Muscle of leg (tissue), 11 donors: ENCODE measurements around the gene CHMP2A. TPM values are rescaled to one million over a fixed set of nuclear protein-coding genes. Genes with fewer than 3 reads are reported as not detected.

Experiments used
- DNase-seq: peaks from one replicate; pipeline ENCODE4 v3.0.0; 2013
- H3K27ac ChIP-seq: one replicate; pipeline ENCODE4 v1.5.1; 2013; ENCODE audit warnings: mild to moderate bottlenecking, low read length, control low read depth
- H3K27me3 ChIP-seq: one replicate; pipeline ENCODE4 v1.6.1; 2013; ENCODE audit warnings: low read length; ENCODE audit not compliant: control insufficient read depth, insufficient read depth
- H3K36me3 ChIP-seq: one replicate; pipeline ENCODE4 v1.6.1; 2013; ENCODE audit warnings: low read length; ENCODE audit not compliant: control insufficient read depth, insufficient read depth
- H3K4me1 ChIP-seq: one replicate; pipeline ENCODE4 v1.6.1; 2013; ENCODE audit warnings: low read length; ENCODE audit not compliant: control insufficient read depth, insufficient read depth
- H3K4me3 ChIP-seq: one replicate; pipeline ENCODE4 v1.5.1; 2013; ENCODE audit warnings: low read length, control low read depth
- H3K9me3 ChIP-seq: replicated peaks from 2 replicates; pipeline ENCODE4 v1.6.1; 2013; ENCODE audit warnings: low read depth, low read length; ENCODE audit not compliant: control insufficient read depth
- WGBS: methylation state at CpG from one replicate; pipeline ENCODE4 v1.1.5; 2013; ENCODE audit warnings: missing lambda C conversion rate; ENCODE audit not compliant: insufficient coverage; 5-methylcytosine and 5-hydroxymethylcytosine counted together
- polyA plus RNA-seq, 8 donors: library from polyadenylated mRNA; unstranded; fragments of 120-200 nt; gene quantifications; one replicate each; pipeline versions ENCODE4 v1.2.1 to v1.2.3, GENCODE V29; 2013; ENCODE audit warnings: inconsistent platforms in 1 of 8, low replicate concordance in 1 of 8; ENCODE audit not compliant: insufficient read length in 8 of 8, insufficient read depth in 1 of 8
- total RNA-seq: library from RNA; stranded (reverse); fragments of 120-200 nt; gene quantifications from one replicate; pipeline ENCODE4 v1.2.4, GENCODE V29; 2013

Gene CHMP2A
- total and polyA plus RNA-seq, 9 donors = 60.8 to 83.3 (median 75.9) TPM

DNA sequence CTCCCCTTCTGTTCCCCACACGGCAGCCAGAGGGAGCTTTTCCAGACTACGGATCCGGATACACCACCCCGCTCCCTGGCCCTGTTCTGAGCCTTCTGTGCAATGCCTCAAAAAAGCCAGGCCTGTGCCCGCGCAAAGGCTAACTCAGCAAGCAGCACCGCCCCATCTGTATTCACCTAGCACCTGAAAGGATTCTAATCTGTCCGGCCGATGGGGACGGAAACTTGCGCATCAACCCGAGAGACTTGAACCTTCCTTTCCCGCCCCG lies 35.9 kb downstream of the CHMP2A start:
- peak; percentile 85 for DNase-seq
- Histone ChIP-seq H3K27ac (peak overlapping the region; percentile 98), H3K4me1 (peaks cover 37% of the 10 kb centered on the region), H3K9me3 (no peaks in the 10 kb centered on the region), H3K27me3 (no peaks in the 10 kb centered on the region), H3K36me3 (peaks cover 22% of the 10 kb centered on the region), H3K4me3 (peak overlapping the region; percentile 81)
- 0% methylated on average over 14 of the region's 14 CpGs for WGBS

DNA sequence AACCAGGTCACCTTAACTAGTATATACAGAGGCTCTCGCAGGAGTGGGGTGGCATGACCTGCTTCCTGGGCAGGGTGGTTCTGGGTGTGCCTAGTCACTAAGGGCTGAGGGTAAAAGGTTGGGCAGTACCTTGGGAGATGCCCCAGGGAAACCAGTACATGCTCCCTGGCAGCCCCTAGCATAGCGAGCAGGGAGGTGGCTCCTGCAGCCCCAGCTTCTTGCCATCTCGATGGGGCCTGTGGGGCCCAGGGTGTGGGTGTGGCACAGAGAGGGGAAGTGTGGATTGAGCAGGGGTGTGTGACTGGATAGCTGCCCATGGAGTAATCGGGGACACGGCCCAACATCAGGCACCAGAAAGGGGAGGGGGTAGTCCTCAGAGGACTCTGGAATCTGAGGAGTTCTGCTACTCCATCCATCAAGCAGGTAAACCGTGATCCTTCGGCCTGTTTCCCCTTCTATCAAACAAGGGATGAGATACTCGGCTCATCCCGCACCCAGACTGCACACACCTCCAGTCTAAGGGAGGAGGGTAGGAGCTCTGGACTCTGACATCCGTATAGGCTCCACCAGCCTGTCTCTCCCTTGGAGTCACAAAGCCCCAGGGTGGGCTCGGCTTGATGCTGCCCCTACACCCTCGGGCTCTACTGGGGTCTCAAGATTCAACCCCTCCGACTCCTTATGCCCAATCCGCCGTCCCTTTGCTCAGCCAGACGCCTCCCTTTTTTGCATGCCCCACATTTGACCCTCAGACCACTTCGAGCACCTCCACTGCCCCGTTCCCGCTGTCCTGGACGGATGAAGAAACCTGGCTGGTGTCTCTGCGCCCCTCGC lies 36.4 kb downstream of the CHMP2A start:
- Histone ChIP-seq H3K36me3 (peaks cover 25% of the 10 kb centered on the region), H3K4me1 (peaks cover 37% of the 10 kb centered on the region)
- WGBS = 2% methylated on average over 17 of the region's 22 CpGs

DNA sequence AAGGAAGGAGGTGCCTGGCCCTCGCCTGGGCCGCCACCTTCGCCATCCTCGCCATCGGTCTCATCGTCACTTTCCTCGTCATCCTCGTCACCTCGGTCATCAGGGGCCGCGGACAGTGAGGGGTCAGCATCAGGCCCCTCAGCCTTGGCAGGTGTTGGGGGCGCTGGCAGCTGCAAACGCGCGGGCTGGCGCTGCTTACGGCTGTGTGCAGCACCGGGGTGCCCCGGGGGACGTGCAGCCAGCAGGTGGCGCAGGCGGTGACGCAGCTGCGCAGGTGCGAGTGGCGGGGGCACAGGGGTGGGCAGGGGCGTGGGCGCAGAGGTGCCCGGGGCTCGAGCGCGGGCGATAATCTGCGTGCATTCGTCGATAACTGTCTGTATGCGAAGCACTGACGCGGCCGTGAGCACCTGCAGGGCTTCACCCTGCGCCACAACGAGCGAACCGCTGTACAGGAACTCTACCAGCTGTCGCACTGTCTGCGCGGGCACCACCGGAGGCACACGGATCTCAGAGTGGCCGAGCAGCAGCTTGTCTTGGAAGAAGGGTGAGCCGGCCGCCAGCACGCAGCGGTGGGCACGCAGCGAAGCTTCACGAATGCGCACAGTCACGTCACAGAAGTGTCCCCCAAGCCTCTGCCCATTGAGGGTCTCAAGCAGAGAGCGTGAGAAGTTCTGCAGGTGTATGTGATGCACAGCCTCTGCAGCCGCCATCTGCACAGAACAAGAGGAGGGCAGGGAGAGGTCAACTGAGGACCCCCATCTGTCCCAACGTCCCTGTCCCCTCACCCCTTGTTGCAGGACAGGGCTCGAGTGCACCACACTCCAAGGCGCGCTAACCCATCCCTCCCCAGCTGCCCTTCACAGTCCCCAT lies 37.7 kb downstream of the CHMP2A start:
- 90% methylated on average over 62 of the region's 65 CpGs for WGBS
- peaks cover 37% of the 10 kb centered on the region for H3K4me1 ChIP-seq

More for the DNA sequence above, 36.4 kb downstream of the CHMP2A start:
- Histone ChIP-seq H3K4me3 (peak overlapping the region; percentile 81), H3K27ac (peak overlapping the region; percentile 98), H3K27me3 (no peaks in the 10 kb centered on the region), H3K9me3 (no peaks in the 10 kb centered on the region)
- DNase-seq = no peak

DNA sequence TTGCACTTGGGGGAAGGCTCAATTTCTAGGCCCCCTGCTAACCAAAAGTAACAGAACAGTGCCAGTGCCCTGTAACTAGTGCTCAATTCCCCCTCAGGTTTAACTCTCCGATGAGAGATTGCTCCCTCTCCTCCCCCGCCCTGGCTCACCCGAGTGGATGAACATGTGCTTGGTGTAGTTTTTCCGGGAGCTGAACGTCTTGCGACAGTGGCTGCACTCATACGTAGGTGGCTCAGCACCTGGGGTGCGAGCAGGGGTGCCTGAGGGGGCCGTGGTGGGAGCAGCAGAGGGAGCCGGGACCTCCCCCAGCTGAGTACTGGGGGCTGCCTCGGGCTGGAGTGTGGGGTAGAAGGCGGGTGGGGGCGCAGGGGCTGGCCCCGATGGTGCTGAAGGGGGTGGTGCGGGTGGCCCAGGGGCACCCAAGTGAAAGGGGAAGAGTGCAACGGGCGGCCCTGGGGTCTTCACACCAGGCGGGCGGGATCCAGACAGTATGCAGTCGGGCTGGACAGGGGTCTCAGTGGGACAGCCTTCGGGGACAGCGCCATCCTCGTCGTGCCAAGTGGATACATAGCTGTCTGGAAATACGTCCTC lies 38.6 kb downstream of the CHMP2A start:
- peaks cover 37% of the 10 kb centered on the region for H3K4me1 ChIP-seq
- H3K27ac ChIP-seq = no peak overlapping the region

More for the DNA sequence above, 37.7 kb downstream of the CHMP2A start:
- Histone ChIP-seq H3K27me3 (no peaks in the 10 kb centered on the region), H3K4me3 (no peak overlapping the region), H3K9me3 (no peaks in the 10 kb centered on the region), H3K36me3 (peaks cover 35% of the 10 kb centered on the region), H3K27ac (no peak overlapping the region)
- no peak for DNase-seq

DNA sequence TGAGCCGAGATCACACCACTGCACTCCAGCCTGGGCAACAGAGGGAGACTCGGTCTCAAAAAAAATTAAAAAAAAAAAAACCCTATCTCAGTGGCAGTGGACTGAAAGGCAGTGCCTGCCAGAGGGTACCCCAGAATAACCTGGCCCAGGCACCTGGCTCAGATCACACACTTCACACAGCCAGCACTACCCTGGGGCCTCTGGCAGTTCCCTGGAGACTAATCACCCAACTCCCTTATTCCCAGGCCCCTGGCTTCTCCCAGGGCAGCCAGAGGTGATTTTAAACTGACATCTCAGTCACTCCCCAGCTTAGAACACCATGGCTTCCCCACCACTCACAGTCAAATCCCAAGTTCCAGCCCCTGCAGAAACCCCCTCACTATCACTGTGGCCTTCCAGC lies 39.6 kb downstream of the CHMP2A start:
- no CpG with 5 or more reads among the region's 2 CpGs for WGBS
- H3K27me3 ChIP-seq = no peaks in the 10 kb centered on the region
- DNase-seq = no peak
- H3K27ac ChIP-seq = no peak overlapping the region
- H3K36me3 ChIP-seq = peaks cover 35% of the 10 kb centered on the region
- no peak overlapping the region for H3K4me3 ChIP-seq
- no peaks in the 10 kb centered on the region for H3K9me3 ChIP-seq
- peaks cover 33% of the 10 kb centered on the region for H3K4me1 ChIP-seq

More for the DNA sequence above, 38.6 kb downstream of the CHMP2A start:
- no peak overlapping the region for H3K4me3 ChIP-seq
- peaks cover 35% of the 10 kb centered on the region for H3K36me3 ChIP-seq
- no peak for DNase-seq
- H3K27me3 ChIP-seq = no peaks in the 10 kb centered on the region
- 84% methylated on average over 25 of the region's 25 CpGs for WGBS
- H3K9me3 ChIP-seq = no peaks in the 10 kb centered on the region

DNA sequence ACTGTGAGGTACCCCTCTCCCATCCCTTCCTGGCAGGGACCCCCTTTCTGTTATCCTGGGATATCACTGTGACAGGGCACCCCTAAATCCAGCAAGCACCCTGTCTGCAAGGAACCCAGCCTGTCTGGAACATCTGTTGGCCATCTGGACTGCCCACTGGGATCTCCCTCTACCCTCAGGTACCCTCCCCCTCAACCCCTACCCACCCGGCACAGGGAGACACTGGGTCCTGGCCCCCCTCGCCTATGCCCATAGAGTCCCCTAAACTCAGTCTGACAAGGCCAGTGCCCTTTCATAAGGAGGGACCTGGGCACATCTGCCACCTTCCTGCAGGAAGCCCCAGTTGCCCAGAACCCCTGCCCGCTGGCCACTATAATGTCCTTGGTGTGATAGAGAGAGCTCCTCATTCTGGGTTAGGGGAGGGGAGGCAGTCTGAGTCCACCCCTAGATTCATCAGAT lies 40.3 kb downstream of the CHMP2A start:
- Histone ChIP-seq H3K9me3 (no peaks in the 10 kb centered on the region), H3K36me3 (peaks cover 35% of the 10 kb centered on the region), H3K27me3 (no peaks in the 10 kb centered on the region), H3K27ac (no peak overlapping the region), H3K4me1 (peaks cover 28% of the 10 kb centered on the region), H3K4me3 (peak overlapping the region; percentile 43)
- no peak for DNase-seq
- 0% methylated on average over 1 of the region's 3 CpGs for WGBS

DNA sequence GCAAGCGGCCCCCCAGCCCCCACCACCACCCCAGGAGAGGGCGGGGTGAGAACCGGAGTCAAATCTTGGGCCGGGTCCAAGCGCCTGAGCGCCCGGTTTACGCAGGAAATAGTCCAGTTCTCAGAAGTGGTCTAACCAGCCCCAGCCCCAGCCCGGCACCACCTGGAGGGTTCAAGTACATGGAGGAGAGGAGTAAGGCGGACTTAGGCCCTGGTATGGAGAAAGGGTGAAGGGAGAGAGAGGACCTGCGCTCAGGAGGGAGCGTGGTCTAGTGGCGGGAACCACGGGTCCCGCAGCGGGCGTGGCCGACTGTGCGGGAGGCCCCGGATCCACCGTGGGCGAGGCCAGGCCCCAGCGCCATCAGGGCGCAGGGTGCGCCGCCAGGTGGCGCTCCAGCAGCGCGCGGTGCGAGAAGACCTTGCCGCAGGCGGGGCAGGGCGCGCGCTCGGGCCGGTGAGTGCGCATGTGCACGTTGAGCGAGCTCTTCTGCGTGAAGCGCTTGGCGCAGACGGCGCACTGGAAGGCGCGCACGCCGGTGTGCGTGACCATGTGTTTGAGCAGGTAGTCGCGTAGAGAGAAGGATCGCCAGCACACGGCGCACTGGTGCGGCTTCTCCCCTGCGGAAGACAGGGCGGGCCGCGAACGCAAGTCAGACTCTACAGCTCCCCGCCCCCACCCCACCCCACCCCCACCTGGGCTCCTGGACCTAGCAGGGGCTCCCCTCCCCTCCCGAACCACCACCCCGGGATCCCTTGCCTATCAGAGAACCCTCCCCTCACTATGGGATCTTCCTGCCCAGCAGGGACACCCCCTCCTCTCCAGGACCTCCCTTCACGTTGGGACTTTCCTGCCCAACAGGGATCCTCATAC lies 41.0 kb downstream of the CHMP2A start:
- DNase-seq = peak; percentile 91
- peaks cover 28% of the 10 kb centered on the region for H3K4me1 ChIP-seq
- no peaks in the 10 kb centered on the region for H3K9me3 ChIP-seq
- 10% methylated on average over 43 of the region's 66 CpGs for WGBS
- peak overlapping the region; percentile 42 for H3K27ac ChIP-seq
- H3K4me3 ChIP-seq = peak overlapping the region; percentile 43
- H3K27me3 ChIP-seq = no peaks in the 10 kb centered on the region
- H3K36me3 ChIP-seq = peaks cover 35% of the 10 kb centered on the region

DNA sequence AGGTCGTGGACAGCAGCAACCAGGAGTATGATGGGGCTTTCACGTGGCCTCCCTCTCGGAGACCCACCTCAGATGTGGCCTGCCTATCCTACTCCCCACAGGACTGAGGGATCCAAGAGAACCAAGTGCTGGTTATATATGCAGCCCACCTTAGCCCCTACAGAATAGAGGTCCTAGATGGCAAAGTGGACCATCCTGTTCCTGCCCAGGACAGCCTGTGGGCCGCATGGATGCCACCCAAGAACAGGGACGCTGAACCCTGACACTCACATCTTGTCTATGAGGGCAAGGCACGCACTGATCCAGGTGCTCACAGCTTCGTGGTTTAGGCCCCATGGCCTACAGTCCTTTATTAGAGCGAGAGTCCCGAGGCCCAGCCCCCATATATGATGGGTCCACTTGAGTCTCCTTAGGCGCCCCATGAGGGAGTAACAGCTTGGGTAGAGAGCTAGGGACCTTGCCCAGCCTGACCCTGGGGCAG lies 41.7 kb downstream of the CHMP2A start:
- Histone ChIP-seq H3K36me3 (peaks cover 35% of the 10 kb centered on the region), H3K27me3 (no peaks in the 10 kb centered on the region), H3K4me3 (no peak overlapping the region), H3K4me1 (peaks cover 22% of the 10 kb centered on the region), H3K27ac (no peak overlapping the region), H3K9me3 (no peaks in the 10 kb centered on the region)
- WGBS = 93% methylated on average over 6 of the region's 10 CpGs
- no peak for DNase-seq

DNA sequence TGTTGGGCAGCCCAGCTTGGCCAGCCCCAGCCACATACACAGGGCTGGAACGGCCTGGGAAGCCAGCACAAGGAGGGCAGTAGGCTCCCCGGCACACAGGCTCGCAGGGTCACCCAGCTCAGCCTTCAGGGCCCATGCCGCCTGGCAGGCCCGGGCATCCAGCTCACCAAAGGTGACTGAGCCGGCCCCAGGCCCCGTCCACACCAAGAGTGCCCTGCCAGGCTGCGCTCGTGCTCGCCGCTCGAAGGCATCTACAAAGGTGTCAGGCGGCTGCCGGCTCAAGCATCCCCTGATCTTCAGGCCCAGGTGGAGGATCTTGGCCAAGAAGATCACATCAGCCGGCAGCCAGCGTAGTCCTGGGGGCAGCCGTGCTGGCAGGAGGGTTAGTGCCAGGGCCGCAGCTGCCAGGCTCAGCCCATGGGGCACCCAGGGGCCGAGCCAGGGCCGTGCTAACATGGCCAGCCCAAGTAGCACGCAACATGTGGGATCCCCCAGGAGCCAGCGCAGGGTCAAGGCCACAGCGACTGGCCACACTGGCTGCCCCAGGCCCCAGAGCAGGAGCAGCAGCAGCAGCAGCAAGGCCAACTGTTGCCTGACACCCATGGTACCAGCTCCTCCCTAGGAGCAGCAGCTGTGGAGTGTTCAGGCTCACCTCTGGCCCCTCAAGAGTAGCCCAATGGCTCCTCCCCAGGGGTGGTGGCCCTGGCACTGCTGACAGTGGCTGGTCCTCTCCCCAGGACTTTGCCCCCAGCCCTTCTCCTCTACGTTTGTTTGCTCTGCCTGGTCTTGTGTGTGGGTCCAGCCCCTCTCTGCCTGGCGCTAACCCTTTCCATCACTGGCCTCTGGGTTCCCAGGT lies 43.3 kb downstream of the CHMP2A start, which contains the start of gene SLC27A5:
SLC27A5 (minus strand) TSS at position 640 of the 856 bp plus-strand sequence; CDS start at position 603, 37 bp downstream.
- Histone ChIP-seq H3K4me1 (peaks cover 16% of the 10 kb centered on the region), H3K27me3 (no peaks in the 10 kb centered on the region), H3K9me3 (peaks cover 3% of the 10 kb centered on the region), H3K4me3 (no peak within 1 kb of the TSS), H3K27ac (no peak within 1 kb of the TSS), H3K36me3 (peaks cover 27% of the 10 kb centered on the region)
- DNase-seq = no peak
- WGBS = 85% methylated on average over 25 of the region's 25 CpGs
